GM12873 (cell line): ENCODE measurements around the gene MTHFD2L.

ENCODE experiments used
- TF ChIP-seq, protein P1 (sequence below): IDR thresholded peaks from 2 replicates; pipeline ENCODE4 v1.5.1; 2012; ENCODE audit warnings: low read depth, mild to moderate bottlenecking, moderate library complexity, low read length, control low read depth; ENCODE audit not compliant: insufficient read depth; ENCODE audit errors: missing control alignments

The MTHFD2L gene

DNA sequence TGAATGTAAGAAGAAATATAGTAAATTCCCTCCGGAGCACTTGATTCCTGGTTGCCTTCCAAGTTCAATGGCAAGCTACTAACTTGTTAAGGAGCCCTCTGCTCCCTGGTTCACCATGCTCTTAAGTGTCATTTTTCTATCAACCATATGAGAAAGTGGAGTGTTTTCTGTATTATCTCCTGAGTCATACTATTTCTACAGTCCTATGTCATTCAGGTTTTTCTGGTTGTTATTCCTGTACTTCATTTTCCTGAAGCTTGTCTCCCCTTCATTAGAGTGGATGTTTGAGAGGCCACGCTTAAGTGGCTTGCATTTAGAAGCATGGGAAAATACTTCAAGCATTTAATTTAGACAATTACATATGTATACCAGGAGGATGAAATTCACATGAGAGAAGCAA lies 135.6 kb downstream of the MTHFD2L start:
- TF ChIP-seq, protein P1, sequence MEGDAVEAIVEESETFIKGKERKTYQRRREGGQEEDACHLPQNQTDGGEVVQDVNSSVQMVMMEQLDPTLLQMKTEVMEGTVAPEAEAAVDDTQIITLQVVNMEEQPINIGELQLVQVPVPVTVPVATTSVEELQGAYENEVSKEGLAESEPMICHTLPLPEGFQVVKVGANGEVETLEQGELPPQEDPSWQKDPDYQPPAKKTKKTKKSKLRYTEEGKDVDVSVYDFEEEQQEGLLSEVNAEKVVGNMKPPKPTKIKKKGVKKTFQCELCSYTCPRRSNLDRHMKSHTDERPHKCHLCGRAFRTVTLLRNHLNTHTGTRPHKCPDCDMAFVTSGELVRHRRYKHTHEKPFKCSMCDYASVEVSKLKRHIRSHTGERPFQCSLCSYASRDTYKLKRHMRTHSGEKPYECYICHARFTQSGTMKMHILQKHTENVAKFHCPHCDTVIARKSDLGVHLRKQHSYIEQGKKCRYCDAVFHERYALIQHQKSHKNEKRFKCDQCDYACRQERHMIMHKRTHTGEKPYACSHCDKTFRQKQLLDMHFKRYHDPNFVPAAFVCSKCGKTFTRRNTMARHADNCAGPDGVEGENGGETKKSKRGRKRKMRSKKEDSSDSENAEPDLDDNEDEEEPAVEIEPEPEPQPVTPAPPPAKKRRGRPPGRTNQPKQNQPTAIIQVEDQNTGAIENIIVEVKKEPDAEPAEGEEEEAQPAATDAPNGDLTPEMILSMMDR = no peak

GRCh38 chr4:74294681-74295080 lies 136.8 kb downstream of the MTHFD2L start:
- TF ChIP-seq, protein P1 = no peak

DNA sequence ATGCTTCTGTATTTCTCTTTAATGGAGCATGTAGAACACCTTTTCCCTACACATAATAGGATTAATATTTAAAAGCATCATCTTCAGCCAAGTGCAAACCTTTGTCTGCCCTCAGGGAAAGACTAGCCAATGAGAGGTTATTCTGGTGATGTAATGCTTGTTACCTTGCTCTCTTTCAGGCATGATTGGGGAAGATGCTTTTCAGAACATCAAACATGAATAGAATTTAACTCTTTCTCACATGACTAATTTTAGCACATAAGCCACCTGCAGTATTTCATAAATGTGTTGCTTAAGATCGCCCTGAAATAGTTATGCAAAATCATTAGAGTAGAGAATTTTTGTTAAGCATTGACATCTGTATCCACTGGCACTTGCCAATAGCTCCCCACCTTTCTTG lies 139.6 kb downstream of the MTHFD2L start:
- TF ChIP-seq, protein P1 = no peak

DNA sequence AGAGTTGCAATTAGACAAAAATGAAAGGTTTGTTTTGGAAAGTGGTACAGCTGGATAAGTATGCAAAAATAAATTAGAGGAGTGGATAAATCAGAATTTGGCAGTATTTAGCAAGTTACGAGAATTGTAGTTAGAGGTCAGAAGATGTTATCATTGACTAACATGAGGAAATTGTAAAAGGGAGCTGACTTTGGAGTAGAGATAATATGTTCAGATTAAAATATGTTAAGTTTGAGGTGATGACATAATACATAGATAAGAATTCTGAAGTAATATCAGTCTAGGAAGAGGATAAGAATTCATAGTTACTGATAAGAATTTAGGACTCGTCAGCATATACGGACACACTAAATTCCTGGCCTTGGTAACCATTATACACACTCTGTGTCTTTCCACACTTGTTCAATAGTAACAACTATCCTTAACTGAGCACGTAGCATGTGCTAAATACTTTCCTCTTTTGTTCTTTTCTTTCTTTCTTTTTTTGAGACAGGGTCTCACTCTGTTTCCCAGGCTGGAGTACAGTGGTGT lies 146.2 kb downstream of the MTHFD2L start:
- TF ChIP-seq, protein P1 = no peak

DNA sequence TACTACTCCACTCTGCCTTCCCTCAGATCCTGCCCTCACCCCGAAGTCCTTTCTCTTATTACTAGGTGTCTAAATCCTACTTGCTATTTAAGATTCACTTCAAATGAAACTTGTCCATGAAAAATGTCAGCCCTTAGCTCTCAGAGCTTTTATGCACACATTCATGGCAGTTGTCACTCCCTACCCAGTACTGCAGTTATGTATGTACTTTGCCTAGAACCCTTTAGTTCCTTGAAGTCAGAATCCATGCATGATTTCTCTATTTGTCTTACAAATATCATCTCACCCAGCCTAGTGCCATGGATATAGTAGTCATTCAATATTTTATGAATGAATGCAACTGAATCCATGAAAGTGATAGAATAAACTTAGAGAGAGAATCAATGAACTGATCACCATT lies 147.1 kb downstream of the MTHFD2L start:
- TF ChIP-seq, protein P1 = no peak

- TF ChIP-seq, protein P1 = no peak
These were observed 149.3 kb downstream of the MTHFD2L start for GRCh38 chr4:74307170-74307569.

- TF ChIP-seq, protein P1 = no peak
These were observed 150.3 kb downstream of the MTHFD2L start, which contains the start of gene EPGN for GRCh38 chr4:74308215-74308614. EPGN (plus strand) TSS chr4:74308470; CDS start chr4:74308534, 64 bp downstream.

- TF ChIP-seq, protein P1 = no peak
These were observed 151.3 kb downstream of the MTHFD2L start for GRCh38 chr4:74309223-74309622.
